ENCODE data around the gene TENM4. TPM values are rescaled to one million over a fixed set of nuclear protein-coding genes. Genes with fewer than 3 reads are reported as not detected.

Gene TENM4
- total and polyA plus RNA-seq, 2 of the 8 experiments (the other 6 are each of a cell fraction or from before 2014, with no cell fraction given) = 3.5 to 7.2 TPM

- TF ChIP-seq RXRA (IDR thresholded peaks at IDR 0.05; ENCODE audit: insufficient read depth, low read depth, low read length) = no peak
Observed at GRCh38 chr11:79304599-79305212, 136.1 kb downstream of the TENM4 start (continued).
